WI38 (cell line): ENCODE measurements around the gene GLOD4.

Experiments used
- H3K4me3 ChIP-seq: 2 replicates; pipeline ENCODE4 v1.5.1; 2011; ENCODE audit warnings: low read depth, mild to moderate bottlenecking, control low read depth, low read length
- TF ChIP-seq, protein P1 (sequence below): IDR thresholded peaks from 2 replicates; pipeline ENCODE4 v1.5.1; 2012; ENCODE audit warnings: low read depth, mild to moderate bottlenecking, control low read depth, low read length

GLOD4 gene

DNA sequence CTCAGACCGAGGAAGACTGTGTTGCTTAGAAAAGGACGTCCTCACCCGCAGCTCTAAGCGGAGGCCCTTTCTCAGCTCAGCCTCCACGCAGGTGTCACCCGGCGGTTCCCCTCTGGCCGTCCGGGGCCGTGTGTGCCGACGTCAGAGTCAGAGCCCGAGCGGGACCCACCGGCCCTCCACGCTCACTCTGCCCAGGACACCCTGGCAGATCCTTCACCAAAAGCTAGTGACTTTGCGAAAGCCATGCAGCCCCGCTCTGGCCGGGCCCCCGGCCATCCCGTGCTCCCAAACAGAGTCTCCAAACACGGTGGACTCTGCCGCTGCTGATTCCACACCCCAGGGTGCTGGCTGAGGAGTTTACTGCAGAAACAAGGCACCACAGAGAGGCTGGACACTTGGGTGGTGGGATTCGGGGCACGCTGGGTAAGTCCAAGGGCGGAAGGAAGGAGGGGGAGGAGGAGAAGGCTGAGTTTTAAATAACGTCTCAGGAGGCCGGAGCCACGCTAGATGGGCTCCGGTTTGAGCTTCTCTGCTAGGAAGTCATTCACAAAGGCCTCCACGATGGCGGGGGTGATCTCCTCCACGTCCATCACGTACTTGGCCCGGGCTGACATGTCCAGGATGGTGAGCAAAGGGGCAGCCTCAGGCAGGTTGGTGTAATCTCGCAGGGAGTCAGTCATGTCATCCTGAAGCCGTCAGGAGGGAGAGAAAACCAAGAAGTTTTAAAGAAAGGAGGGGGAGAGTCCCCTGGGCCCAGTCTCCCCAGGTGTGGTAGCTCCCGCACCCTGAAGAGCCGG is 18.6 kb upstream of the GLOD4 start:
- TF ChIP-seq, protein P1, sequence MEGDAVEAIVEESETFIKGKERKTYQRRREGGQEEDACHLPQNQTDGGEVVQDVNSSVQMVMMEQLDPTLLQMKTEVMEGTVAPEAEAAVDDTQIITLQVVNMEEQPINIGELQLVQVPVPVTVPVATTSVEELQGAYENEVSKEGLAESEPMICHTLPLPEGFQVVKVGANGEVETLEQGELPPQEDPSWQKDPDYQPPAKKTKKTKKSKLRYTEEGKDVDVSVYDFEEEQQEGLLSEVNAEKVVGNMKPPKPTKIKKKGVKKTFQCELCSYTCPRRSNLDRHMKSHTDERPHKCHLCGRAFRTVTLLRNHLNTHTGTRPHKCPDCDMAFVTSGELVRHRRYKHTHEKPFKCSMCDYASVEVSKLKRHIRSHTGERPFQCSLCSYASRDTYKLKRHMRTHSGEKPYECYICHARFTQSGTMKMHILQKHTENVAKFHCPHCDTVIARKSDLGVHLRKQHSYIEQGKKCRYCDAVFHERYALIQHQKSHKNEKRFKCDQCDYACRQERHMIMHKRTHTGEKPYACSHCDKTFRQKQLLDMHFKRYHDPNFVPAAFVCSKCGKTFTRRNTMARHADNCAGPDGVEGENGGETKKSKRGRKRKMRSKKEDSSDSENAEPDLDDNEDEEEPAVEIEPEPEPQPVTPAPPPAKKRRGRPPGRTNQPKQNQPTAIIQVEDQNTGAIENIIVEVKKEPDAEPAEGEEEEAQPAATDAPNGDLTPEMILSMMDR = no peak
- no peak overlapping the region for H3K4me3 ChIP-seq

DNA sequence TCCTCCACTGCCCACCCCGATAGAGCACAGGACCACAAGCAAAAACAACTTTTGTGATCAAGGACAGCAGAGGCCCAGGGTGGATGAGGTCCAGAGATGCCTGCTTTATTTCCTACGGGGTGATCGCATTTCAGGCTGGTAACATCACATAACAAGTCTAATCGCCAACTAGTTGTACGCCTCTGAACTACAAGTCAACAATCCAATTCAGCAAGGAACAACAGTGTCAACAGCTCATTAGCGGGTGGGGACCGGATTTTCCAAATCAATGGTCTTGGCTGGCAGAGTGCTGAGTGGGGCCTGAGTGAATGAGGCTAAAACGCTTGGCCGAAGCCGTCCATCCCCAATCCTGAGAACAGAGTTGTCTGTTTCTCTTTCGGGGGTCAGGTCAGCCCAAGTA is 17.2 kb upstream of the GLOD4 start:
- TF ChIP-seq, protein P1 = no peak
- H3K4me3 ChIP-seq = no peak overlapping the region

DNA sequence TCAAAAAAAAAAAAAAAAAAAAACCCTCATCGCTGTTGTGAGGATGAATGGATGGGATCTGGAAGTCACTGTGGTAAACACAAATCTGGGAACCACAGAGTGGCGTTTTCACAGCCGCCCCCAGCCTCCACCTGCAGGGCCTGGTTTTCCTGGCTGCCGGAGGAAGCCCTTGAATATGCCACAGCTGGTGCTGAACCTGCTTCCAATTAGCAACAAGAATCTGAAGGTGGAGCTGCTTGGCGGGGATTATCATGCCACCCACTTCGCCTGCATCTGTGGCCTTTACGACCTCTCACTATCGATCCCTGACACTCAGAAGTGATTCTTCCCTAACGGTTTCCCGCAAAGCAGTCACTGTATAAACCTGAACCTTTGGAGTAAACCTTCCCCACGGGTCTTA is 16.2 kb upstream of the GLOD4 start:
- TF ChIP-seq, protein P1 = no peak
- no peak overlapping the region for H3K4me3 ChIP-seq

DNA sequence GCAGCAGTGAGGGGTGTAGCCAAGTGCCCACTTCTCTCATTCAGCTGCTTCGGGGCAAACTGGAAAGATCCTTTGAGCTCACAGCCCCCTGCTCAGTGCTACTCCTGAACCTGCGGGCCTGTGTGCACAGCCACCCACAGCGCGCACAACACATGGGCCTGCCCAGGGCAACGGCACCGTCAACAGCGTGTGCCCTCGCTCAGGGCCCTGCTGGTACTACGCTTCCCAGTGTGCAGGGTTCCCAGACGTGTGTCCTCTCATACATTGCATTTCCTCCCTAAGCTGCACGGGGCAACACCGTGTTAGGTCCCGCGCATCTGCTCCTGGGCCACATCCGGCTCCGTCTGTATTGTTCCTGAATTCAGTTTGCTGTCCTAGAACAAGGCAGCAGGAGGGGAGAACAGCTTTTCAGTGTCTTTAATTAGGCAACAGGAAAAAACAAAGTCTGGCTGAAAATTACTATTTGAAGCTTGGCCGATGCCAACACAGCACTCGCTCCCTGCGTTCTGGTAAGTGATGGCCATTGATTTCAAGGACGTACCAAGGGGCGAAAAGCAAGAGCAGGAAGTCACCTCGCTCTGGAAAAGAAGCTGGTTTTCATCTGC is 15.3 kb upstream of the GLOD4 start:
- no peak overlapping the region for H3K4me3 ChIP-seq
- TF ChIP-seq, protein P1 = no peak

DNA sequence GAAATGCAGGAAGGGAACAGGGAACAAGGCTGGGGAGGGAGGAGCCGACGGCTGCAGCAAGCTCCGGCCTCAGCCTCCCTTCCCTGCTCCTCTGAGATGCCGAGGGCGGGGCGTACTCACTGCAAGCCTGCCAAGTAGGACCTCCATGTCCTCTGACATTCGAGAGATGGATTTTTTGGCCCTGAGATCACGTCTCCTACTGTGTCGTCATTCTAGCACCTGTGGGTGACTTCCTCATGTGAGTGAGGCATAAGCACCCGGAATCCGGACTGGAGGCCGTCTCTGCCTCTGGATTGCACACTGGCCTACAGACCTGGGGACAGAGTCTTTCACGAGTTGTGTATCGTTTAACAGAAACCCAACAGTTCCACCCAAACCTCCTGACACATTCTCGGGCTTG is 14.5 kb upstream of the GLOD4 start:
- H3K4me3 ChIP-seq = no peak overlapping the region

DNA sequence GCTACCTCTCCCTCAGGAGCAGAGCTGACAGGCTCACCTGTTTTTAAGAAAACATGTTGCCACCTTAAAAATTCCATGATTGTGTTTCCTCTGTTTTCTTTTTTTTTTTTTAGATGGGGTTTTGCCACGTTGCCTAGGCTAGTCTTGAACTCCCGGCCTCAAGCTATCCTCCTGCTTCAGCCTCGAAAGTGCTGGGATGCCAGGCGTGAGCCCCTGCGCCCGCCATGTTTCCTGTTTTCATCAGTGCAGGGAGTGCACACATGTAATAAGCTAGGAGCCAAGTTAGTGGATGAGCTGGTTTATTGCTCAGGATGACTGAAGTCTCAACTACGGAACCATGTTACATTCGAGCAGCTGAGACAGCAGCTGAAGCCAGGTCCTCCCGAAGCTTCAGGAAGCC is 13.6 kb upstream of the GLOD4 start:
- TF ChIP-seq, protein P1 = no peak
- H3K4me3 ChIP-seq = no peak overlapping the region

More for the DNA sequence above, 14.5 kb upstream of the GLOD4 start:
- TF ChIP-seq, protein P1 = no peak

DNA sequence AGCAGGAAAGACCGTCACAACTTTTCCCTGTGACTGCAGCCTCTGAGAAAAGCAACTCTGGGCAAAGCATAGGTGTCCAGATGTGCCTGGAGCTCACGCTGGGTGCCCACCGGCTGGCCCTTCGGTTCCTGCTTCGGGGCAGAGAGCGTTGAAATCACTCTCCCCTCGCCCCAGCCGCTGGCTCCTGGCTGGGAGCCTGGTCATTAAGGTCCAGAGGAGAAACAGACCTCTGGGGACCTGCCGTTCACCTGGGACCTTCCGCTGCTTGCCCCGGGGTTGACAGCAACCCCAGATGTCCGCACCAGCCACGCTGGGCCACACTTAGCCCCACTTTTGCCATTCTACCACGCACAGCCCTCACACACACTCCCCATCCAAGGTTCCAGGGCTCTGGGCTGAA is 13.2 kb upstream of the GLOD4 start:
- H3K4me3 ChIP-seq = no peak overlapping the region
- TF ChIP-seq, protein P1 = no peak
